GM18505 (cell line): Measurements from ENCODE around the gene KIF11.
"Not testable (repeated sequence)": the region's sequence is repeated elsewhere in the genome, so short reads cannot be mapped to it uniquely, and the experiment has no call there.

Experiments
- ATAC-seq: cut with Tn5 transposase; IDR thresholded peaks from one replicate; pipeline ENCODE4 v1.9.1; 2021; ENCODE audit not compliant: unreplicated experiment
- POLR2A ChIP-seq: IDR thresholded peaks from 4 replicates; pipeline ENCODE4 v1.6.1; 2011; ENCODE audit warnings: borderline replicate concordance; ENCODE audit not compliant: insufficient read depth, insufficient read length; ENCODE audit errors: extremely low read depth

The KIF11 gene

DNA sequence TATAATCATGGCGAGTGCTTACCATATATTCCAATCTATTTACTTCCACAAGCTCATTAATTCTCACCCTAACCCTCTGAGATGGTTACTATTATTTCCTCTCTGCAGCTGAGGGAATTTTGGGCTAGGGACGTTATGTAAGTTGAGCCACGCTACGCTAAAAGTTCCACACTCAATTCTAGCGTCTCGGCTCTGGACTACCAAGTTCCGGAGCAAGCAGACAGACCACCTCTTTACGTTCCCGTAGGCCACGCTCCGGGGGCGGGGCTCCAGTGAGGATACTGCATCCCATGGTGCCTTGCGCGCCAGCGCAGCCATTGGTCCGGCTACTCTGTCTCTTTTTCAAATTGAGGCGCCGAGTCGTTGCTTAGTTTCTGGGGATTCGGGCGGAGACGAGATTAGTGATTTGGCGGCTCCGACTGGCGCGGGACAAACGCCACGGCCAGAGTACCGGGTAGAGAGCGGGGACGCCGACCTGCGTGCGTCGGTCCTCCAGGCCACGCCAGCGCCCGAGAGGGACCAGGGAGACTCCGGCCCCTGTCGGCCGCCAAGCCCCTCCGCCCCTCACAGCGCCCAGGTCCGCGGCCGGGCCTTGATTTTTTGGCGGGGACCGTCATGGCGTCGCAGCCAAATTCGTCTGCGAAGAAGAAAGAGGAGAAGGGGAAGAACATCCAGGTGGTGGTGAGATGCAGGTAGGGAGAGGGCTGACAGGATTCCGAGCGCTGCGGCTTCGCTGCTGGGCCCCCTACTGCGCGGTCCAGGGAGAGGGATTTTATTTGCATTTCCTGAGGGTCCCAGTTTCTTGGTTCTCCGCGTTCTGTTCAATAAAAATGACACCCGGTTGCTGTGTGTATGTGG, at the start of gene KIF11:
KIF11 (plus strand) TSS at position 370 of the 858 bp plus-strand sequence; CDS start at position 616, 246 bp downstream.
- peak; percentile 97 for TF ChIP-seq POLR2A

DNA sequence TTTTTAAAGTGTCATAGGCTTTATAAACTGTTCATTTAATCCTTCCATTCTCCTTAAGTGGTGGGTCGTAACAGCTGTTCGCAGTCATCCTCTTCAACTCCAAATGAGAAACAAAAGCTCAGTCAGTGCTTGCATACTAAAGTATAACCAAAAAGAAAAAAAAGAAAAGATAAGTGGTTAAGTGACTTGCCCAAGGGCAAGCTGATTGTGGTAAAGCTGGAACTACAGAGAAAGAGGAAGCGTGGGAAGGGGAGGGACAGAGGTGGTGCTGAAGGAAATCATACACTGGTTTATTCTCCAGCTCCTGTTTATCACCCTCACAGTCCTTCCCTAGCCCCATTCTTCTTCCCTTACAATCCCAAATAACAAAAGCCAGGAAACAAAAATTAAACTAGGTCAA, 48.6 kb upstream of the KIF11 start:
- ATAC-seq = no peak
- TF ChIP-seq POLR2A = no peak

More for the DNA sequence above, at the start of gene KIF11:
- ATAC-seq = peak; percentile 63

DNA sequence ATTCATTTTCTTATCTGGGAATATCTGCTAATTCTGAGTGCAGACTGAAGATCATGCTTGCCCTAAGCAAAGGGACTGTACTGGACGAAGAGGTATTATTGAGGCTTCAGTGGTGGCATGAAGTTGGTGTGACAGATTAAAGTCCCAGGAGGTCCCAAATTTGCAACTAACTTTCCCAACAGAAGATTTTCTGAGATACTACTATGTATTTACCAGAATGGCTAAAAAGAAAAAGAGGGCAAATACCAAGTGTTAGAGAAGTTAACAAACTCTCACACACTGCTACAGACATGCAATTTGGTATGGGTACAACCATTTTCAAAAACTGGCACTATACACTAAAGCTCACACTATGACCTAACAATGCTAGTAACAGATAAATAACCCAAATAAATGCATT, 47.4 kb upstream of the KIF11 start:
- TF ChIP-seq POLR2A = no peak
- no peak for ATAC-seq

DNA sequence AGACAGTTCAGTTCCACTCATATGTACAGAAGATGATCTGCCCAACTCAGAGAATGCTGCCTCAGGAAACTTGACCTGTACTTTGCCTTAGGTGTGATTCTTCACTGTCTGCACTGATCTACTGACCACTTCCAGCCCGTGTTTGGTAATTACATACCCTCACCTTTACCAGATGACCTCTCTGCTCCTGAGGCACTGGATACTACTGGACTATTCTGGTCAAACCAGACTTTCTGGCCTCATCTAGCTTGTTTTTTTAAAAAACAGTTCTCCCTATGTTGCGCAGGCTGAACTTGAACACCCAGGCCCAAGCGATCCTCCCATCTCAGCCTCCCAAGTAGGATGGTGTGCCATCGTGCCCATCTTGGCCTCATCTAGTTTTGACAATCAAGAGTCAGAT, 45.3 kb upstream of the KIF11 start:
- no peak for TF ChIP-seq POLR2A
- no peak for ATAC-seq

DNA sequence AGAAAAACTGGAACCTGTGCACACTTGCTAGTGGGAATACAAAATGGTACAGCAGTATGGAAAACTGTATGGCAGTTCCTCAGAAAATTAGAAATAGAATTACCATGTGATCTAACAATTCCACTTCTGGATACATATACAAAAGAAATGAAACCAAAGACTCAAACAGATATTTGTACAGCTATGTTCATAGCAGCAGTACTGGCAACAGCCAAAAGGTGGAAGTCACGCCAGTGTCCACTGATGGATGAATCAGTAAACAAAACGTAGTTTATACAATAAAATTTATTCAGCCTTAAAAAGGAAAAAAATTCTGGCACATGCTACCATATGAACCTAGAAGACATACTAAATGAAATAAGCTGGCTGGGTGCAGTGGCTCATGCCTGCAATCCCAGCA, 42.0 kb upstream of the KIF11 start:
- ATAC-seq = no peak
- no peak for TF ChIP-seq POLR2A

DNA sequence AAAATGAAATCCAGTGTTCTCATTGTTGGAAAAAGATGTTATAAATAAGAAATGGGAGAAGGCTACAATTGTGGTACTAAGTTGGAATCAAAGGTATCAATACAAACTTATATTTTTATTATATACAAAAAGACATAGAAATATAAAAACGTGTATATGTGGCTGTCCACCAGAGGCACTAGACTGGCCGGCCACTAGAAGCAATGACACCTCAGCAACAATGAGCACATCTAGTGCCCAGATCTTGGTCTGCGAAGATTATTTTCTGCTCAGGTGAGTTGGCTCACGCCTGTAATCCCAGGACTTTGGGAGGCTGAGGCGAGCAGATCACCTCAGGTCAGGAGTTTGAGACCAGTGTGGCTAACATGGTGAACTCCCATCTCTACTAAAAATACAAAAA, 40.6 kb upstream of the KIF11 start:
- TF ChIP-seq POLR2A = no peak
- ATAC-seq = no peak

DNA sequence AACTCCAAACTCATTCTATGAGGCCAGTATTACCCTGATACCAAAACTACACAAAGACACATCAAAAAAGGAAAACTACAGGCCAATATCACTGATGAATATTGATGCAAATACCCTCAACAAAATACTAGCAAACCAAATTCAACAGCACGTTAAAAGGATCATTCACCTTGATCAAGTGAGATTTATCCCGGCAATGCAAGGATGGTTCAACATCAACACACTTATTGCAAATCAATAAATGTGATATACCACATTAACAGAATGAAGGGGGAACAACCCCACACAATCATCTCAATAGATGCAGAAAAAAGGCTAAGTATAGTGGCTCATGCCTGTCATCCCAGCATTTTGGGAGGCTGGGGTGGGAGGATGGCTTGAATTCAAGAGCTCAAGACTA, 39.0 kb upstream of the KIF11 start:
- ATAC-seq = no peak
- TF ChIP-seq POLR2A = no peak

DNA sequence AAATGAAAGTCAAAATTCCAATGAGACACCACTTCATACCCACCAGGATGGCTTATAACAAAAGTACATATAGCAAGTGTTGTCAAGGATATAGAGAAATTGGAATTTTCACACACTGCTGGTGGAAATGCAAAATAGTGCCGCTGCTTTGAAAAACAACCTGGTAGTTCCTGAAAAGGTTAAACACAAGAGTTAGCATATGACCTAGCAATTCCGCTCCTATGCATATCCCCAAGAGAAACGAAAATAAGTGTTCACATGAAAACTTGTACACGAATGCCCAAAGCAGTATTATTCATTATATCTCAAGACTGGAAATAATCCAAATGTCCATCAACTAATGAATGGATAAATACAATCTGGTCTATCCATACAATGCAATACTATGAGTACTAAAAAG, 33.9 kb upstream of the KIF11 start:
- no peak for TF ChIP-seq POLR2A
- ATAC-seq = no peak

DNA sequence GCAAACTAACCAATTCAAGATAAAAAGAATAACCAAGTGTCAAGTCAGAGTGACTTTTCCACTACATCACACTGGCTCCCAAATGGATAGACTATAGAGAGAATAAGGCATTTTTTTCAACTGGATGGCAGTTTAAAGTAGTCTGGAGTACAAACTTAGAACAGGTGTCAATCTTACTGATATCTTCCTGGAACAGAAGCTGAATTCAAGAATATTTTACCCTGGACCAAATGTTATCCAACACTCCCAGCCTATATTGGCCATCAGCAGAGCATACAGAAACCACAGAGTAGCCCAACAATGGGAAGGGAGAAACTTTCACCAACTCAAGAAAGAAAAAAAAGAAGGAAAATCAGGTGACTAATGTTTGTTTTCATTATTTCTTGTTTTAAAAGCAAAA, 30.5 kb upstream of the KIF11 start:
- TF ChIP-seq POLR2A = no peak
- ATAC-seq = no peak

DNA sequence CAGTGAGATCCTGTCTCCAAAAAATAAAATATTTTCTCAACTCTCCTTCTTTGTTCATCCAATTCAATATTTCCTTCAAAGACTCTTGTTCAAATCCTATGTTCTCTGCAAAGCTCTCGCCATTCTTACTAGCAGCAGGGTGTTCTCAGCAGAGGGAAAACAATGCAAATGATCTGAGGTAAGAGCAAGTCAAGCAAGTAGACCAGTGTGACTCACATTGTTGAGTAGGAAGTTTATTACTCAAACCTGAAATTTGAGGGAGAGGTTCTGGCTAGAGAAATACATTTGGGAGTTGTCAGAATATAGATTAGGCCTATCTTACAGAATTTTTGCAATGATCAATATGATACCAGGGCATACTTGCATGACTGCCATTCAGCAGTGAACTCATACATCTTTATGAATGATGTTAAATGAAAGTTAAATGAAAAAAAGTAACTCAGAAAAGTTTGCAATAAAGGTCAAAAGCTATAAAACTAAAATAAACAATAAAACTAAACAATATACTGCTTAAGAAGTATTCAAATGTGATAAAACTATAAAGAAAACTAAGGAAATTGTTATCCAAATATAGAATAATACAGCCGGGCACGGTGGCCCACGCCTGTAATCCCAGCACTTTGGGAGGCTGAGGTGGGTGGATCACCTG, 24.9 kb upstream of the KIF11 start:
- ATAC-seq = no peak
- TF ChIP-seq POLR2A = no peak

DNA sequence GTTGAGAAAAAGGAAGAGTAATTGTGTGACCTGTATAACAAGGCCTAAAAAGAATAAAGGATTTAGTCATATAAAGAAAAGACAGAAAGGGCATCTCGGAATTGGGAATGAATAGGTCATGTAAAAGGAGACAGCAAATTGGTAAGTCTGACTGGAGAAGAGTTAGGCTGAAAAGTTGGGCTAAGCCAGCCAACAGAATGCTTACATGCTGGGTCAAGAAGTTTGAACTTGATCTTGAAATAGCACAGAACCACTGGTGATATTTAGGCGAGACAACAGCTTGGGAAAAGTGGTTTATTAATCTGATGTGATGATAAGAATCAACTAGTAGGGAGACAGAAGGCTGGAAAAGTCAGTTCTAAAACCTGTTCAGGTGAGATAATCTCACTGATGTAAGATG, 23.9 kb upstream of the KIF11 start:
- TF ChIP-seq POLR2A = no peak
- no peak for ATAC-seq

DNA sequence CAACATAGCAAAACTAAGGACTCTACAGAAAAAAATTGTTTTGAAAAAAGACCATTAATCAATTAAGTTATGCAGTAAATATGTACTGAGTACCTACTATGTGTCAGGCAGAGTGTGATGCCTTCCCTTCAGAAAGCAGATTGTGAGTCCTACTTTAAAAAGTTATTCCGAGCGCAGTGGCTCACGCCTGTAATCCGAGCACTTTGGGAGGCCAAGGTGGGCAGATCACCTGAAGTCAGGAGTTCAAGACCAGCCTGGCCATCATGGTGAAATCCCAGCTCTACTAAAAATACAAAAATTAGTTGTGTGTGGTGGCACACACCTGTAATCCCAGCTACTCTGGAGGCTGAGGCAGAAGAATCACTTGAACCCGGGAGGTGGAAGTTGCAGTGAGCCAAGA, 23.3 kb upstream of the KIF11 start:
- not testable (repeated sequence) for ATAC-seq

DNA sequence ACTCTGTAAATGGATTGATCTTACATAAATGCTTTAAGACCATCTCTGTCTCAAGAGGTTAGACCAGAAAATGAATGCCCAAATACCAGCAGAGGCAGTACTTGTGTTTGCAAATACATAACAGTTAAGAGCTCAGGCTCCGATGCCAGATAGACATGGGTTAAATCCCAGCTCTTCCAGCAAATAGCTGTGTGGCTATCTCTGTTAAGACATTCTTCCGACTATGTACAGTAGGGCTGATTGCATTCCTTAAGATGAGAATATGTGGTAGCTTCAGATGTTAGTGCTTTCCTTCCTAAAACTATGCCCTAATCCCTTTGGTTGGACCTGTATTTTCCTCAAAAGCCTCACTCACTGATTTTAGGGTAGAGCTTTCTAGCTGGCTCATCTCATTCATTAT, 21.3 kb upstream of the KIF11 start:
- no peak for ATAC-seq
- no peak for TF ChIP-seq POLR2A

DNA sequence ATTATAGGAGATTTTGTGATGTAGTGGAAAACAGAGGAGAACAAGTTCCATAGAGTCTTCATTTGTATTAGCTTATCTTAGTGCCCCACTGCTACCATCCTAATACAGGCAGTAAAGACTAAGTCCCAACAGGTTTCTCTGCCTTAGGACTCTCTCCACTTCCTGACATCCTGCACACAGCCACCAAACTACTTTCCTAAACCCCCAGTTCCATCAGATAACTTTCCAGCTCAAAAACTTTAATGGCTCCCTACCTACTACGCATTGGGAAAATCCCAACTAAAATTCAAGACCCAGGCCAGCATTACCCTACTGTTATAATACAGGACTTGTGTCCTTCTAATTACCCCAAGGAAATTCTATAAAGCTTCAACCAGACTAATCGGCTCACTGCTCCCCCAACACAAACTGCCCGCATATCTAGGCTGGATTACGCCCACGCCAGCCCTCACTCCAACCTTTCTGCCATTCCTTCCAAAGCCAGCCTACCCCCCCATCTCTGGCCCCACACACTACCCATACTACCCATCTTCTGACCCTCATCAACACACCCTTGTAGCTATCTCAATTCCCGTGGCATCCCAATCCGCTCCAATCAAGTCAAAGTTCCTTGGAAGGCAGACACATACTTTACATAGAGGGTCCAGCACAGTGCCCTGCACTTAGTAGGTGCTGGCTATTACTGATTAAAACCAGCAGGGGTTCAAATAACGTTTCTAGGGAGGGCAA, 20.4 kb upstream of the KIF11 start:
- no peak for ATAC-seq
- no peak for TF ChIP-seq POLR2A

DNA sequence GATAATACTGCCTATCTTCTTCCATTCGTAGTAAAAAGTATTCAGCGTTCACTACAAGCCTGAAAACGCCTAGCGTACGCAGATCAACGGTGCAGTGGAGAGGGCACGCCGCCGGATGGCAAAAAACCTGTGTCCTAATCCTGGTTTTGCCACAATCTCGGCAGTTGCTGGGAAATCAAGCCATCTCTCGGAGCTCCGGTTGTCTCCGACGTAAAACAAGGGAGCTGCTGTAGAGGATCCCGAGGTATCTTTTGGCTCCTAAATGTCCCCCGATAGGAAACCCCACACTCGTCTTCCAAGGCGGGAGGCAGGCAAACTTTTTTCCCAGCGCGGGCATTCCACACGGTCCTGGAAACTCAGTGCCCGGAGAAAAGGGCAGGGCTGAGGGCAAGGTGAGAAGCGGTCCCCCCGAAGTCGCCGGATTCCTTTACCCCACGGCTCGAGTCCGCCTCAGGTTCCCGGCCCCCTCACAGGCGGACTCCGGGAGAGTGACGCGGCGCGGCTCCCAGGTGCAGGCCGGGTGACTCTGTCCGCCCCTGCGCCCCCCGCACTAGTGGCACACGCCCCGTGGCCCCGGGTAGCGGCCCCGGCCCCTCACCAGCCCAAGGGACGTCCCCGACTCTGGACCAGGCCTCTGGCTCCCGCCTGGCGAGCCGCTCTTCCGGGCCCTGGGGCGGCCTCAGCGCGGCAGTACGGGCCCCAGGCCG, 19.7 kb upstream of the KIF11 start:
- TF ChIP-seq POLR2A = no peak
- ATAC-seq = peak; percentile 20
